ENCODE results near the gene CHCHD3.
"Not testable (repeated sequence)": the region's sequence is repeated elsewhere in the genome, so short reads cannot be mapped to it uniquely, and the experiment has no call there.

Gene CHCHD3

DNA sequence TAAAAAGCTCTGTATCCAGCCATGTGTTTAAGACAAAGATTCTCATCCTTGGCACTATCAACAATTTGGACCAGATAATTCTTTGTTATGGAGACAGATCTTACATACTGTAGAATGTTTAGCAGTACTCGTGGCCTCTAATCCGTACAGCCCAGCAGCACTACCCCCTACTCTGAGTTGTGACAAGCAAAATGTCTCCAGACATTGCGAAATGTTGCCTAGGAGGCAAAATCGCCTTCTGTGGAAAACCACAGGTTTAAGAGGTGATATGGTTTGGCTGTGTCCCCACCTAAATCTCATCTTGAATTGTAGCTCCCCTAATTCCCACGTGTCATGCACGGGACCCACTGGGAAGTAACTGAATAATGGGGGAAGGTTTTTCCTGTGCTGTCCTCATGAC, 186.7 kb downstream of the CHCHD3 start:
- no peak for DNase-seq

DNA sequence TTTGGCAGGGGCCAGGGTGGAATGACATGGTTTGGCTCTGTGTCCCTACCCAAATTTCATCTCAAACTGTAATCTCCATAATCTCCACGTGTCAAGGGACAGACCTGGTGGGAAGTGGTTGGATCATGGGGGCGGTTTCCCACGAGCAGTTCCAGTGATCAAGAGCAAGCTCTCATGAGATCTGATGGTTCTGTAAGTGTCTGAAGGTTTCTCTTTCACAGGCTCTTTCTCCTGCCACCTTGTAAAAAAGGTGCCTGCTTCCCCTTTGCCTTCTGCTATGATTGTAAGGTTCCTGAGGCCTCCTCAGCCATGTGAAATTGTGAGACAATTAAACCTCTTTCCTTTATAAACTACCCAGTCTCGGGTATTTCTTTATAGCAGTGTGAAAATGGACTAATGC, 188.3 kb downstream of the CHCHD3 start:
- DNase-seq: no peak

DNA sequence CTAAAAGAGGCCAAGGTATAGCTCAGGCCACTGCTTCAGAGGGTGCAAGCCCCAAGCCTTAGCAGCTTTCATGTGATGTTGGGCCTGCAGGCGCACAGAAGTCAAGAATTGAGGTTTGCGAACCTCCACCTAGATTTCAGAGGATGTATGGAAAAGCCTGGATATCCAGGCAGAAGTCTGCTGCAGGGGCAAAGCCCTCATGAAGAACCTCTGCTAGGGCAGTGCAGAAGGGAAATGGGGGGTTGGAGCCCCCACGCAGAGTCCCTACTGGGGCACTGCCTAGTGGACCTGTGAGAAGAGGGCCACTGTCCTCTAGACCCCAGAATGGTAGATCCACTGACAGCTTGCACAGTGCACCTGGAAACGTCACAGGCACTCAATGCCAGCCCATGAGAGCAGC, 189.1 kb downstream of the CHCHD3 start:
- DNase-seq: not testable (repeated sequence)

DNA sequence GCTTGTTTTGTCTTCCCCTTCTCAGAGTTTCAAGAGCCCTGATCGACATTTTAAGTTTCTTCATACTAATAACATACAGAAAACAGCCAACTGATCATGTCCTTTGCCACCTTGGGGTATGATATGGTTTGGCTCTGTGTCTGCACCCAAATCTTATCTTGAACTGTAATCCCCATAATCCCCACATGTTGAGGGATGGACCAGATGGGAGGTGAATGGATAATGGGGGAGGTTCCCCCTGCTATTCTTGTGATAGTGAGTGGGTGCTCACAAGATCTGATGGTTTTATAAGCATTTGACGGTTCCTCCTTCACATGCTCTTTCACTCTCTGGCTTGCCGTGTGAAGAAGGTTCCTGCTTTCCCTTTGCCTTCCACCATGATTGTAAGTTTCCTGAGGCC, 190.3 kb downstream of the CHCHD3 start:
- no peak for DNase-seq

DNA sequence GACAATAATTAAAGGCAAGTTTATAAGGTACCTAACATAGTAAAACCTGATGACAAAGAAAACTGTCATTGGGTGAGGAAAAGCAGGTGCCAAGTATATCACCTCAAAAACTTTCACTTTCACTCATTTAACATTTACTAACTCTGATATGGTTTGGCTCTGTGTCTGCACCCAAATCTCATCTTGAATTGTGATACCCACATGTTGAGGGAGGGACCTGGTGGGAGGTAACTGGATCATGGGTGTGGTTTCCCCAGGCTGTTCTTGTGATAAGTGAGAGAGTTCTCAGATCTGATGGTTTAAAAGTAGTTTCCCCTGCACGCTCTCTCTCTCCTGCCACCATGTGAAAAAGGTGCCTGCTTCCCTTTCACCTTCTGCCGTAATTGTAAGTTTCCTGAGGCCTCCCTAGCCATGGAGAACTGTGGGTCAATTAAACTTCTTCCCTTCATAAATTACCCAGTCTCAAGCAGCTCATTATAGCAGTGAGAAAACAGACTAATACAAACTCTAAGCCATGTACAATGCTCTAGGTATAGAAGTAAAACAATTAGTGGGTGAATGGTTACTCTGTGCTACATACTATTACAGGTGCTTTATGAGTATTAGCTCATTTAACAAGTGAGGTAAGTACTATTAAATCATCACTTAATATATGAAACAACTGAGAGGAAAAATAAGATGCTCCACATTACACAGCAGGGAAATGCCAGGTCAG, 199.0 kb downstream of the CHCHD3 start:
- DNase-seq: no peak

DNA sequence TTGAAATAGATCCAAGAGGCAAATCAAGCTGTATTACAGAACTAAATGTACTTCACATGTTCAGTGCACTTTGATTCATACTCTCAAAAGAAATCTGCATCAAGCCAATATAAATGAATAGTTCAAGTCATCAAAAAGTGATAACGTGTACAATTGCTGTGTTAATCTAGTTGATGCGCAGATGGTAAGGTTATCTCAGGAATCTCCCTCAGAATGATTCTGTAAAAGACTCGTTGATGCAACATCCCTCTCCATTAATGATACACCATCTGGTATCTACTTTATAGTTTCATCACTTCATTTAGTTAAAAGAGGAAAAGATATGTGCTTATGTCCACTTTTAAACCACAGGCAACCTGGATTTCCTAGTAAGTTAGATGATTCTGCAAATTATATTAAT, 200.6 kb downstream of the CHCHD3 start:
- DNase-seq: no peak

DNA sequence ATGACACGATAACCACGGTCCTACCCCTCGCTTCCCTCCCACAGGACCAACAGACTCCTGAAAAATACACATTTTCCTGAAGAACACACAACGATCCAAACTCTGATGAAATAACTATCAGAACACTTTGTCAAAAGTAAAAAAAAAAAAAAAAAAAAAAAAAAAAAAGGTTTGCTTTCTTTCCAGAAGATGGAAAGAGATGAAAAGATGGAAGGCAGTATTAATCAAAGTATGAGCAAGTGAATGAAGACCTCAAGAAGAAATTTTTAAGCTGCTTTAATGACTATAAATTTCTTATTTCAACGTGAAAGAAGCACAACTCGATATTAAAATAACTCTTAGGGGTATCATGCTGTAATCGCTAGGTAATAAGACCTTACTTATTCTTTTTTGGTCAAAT, 202.3 kb downstream of the CHCHD3 start:
- no peak for DNase-seq

DNA sequence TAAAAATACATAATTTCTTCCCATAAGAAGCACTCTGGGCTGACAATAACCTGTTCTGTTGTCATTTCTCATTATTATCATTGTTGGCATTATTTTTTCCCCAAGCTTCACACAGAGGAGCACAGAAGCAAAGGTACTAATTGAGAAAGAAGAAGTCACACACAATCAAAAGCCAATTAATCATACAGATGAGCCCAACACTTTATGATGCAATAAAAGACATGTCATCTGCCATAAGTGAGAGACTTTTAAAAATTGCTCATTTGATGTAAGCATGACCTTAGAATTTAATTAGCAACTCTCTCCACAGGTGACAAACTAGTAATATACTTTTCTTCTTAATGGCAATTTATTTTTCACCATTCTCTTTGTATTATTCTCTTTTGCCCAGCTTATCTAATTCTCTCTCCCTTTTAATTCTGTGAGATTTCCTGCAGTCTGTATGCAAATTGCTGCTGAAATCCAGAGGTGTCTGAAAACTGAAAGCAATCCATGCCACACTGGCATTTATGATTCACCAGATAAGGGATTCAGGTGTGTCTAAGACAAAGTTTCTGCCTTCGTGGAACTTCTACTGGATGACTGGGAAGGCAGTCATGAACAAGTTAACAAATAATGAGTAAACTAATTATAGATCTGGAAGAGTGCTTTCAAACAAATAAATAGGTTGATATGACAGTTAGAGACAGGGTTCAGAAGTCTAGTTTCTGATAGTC, 203.5 kb downstream of the CHCHD3 start:
- no peak for DNase-seq

DNA sequence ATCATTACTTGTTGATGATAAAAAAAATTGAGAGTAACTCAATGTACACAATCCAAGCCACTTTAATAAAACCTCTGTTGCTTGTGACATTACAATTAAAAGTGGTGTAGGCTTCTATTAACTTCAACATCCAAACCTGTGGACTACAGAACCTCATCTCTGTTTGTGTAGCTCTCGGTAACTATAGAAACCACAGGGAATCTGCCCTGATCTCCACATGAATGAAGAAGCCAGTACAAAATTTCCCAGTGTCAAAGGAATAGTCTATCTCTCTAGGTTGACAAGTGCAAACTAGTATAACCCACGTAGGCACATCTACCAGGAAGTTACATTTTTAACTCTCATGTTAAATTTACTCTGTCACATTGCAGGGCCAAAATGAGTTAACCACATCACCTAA, 204.3 kb downstream of the CHCHD3 start:
- DNase-seq: no peak

DNA sequence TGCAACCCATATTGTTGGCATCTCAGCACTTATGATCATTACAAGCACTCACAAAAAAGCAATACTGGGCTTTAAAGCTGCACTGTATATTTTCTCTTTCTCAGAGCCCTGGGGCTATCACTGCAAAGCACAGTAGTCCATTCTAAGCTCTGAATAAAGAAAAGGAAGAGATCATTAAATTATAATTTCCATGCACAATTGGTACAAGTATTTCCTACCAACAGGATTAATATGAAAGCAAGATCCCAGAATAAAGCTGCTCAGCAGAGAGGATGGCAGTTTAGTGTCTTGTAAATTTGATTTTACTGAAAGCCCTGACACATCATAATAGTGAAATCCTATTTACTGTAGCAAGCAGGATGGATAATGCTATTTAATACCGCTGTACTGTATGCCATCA, 205.3 kb downstream of the CHCHD3 start:
- no peak for DNase-seq

DNA sequence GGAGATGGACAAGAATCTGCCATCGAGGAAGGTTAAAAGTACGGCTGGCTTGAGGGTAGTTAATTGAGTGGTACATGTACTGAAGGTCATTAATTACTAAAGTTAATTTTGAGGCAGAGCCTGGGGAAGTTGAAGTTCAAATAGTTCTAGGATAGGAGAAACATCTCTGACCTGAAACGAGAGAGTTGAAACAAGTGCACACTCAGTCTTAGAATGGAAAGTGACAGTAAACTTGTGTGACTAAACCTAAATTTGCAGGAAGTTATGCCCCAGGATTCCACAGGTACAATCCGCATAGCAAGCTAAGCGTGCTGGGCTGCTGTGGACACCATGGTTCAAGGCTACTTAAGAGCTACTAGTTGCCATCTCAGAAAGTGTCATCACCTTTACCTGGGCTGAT, 209.9 kb downstream of the CHCHD3 start:
- DNase-seq: no peak

DNA sequence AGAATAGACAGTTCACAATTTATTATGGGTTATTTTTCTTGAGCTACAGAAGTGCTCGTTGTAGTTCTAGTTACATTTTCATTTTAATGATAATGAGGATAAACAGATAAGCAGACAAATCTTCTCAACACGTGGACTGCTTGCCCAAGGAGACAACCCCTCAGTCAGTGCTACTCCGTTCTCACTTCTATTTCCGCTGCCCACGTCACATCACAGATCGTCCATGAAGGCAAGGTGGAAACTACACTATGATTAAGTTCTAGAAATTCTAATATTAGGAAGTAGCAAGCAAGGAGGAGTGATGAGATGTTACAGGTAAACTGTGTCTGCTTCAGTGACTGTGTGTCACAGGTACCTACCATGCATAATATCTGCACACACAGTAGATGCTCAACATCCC, 210.5 kb downstream of the CHCHD3 start:
- DNase-seq: no peak

DNA sequence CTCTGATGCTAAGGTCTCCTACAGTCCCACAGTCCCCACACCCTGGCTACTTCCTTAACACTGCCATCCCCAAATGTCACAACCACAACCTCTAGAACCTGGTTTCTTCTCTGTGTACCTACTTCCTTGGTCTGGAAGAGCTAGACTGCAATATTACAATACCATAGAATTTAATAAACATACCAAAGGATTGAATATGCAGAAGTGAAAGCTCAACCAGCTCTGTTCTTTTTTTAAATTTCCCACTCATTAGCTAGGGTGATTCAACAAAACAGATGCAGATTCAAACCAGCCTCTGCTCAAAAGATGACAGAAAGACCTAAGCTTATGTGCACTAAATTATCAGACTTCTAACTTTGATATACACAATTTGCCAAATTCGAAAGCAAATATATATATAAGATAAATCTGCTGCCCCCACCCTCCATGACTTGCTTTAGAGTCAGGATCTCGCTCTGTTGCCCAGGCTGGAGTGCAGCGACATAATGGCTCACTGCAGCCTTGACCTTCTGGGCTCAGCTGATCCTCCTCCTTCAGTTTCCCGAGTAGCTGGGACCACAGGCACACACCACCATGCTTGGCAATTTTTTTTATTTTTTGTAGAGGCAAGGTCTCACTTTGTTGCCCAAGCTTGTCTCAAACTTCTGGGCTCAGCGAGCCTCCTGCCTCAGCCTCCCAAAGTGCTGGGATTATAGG, 212.6 kb downstream of the CHCHD3 start:
- DNase-seq: peak; percentile 7

DNA sequence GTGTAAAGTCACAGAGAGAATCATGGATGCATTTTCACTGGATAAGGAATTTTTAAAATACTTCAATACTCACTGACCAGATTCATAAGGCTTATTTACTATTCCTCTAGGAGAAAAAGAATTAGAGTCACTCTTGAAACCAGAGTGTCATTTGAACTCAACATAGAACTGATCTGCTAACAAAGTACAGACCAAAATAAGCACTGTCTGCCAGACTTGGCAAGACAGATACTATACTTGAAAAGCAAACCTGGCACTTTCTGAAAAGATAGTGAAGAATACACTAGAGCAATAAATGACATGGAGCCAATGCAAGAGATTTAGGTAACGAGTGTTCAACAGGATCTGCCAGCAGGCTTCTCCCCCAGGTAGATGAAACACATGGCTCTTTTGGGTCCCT, 215.3 kb downstream of the CHCHD3 start:
- DNase-seq: no peak

DNA sequence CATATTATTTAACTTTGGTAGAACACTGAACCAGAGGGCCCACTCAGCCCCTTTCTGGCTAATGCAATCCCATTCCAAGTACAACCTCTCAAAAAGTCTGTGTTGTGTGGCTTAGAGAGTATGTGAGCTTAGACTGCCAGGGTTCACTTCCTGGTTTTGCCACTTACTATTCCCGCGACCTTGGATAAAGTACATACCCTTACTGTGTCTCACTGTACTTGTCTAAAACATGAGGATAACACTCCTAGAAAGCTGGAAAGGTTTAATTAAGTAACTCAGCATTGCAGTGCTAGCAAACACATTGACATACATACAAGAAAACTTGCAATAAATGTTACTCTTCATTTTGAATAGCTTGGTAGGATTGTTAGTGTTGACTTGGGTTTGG, 215.8 kb downstream of the CHCHD3 start:
- peak; percentile 3 for DNase-seq

DNA sequence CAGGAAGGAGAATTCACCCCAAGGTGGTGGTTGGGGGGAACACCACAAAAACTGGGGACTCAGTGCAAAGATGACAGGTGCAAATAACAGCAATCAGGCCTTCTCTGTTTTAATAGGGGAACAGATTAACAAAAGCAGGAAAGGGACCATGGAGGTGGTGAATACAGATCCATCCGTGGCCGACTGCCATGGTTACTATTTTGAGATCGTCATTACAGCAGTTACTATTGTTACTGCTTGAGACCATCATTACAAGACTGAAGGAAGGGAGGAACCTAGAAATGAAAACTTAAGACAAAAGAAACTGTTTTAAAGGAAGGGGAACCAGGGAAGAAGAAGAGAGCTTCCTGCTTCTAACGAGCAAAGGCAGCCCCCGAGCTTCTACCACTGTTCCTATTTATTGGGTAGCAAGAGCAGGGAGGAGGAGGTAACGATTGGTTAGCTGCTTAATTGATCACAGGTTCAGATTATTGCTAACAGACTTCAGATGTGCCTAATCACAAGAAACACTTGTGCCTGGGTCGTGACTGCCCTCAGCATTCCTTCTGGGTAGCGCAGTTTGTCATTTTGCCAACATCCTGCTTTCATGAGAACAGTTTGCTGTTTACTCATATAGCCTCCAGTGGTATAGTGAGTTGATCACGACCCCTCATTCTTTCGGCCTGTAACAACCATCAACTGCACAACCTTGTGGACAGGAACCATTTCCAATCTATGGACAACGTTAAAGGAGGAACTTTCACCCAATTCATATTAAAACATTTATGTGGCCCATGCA, 216.3 kb downstream of the CHCHD3 start:
- peak; percentile 80 for DNase-seq

DNA sequence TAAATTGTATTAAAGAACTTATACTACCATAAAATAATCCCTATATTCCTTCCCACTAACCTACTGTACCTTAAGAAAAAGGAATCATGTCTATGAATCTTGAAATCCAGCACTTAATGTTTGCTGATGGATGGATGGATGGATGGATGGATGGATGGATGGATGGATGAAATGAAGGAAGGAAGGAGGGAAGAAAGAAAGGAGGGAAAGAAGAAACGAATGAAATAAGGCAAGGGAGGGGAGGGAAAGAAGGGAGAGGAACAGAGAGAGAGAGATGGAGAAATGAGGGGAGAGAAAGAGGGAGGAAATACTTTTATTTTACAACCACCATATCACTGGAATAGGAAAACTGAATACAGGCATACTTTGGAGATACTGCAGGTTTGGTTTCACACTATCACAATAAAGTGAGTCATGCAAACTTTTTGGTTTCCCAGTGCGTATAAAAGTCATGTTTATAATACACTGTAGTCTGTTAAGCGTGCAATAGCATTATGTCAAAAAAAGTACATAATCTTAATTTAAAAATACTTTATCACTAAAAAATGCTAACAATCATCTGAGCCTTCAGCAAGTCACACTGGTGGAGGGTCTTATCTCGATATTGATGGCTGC, 219.8 kb downstream of the CHCHD3 start:
- no peak for DNase-seq

DNA sequence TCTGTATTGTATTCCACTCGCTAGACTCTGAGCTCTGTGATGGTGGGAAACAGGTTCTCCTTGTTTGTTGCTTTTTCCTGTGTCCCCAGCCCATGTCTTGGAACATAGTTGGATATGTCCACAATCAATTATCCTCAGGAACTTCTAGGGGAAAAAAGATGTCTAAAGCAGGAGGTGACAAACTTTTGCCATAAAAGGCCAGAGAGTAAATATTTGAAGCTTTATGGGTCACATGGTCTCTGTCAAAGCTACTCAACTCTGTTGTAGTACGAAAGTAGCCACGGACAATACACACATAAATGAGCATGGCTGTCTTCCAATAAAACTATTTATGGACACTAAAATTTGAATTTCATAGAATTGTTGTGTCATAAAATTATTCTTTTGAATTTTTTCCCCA, 220.5 kb downstream of the CHCHD3 start:
- DNase-seq: no peak

DNA sequence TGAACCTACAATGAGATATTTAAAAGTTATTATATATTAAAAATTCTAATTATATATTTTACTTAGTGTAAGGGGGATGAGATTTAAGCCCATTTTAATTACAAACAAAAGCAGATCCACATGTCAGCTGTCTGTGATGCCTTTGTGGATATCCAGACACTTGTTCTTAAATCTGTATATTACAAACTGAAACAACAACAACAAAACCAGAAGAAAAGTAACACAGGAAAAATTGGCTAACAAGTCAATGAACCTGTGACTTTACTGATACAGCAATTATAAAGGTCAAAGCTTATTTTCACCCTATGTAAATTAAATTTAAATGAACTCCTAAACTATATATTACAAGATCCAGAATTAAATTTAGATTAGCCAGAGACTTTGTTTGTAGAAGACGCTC, 222.7 kb downstream of the CHCHD3 start:
- DNase-seq: no peak

DNA sequence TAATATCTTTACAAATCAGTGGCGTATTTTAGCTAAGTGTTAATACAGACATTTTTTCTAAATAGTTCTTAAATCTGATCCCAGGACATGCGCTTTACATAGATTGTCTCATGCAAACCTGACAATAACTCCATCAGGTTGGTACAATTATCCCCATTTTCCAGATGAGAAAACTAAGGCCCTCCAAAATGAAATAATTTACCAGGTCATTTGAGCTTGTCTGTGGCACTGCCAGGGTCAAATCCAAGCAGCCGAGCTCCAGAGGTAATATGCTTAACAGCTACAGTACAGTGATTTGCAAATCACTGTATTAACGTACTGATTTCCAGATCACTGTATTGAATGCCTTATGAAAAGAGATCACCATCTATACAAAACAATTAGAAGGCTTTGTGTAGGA, 223.1 kb downstream of the CHCHD3 start:
- DNase-seq: no peak

DNA sequence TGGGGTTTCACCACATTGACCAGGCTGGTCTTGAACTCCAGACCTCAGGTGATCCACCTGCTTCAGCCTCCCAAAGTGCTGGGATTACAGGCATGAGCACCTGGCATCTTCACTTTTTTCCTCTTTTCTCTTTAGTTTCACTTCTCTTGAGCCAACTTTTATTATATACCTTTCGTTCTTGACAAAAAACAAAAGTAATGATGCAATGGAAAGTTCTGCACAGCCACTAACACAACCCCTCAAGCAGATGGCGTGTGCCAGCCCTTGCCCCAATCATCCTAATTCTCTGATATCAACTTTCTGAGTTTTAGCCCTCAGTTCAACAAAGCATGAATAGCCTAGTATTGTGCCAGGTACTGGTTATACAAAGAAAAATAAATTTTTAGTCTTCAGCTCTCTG, 223.6 kb downstream of the CHCHD3 start:
- DNase-seq: no peak

DNA sequence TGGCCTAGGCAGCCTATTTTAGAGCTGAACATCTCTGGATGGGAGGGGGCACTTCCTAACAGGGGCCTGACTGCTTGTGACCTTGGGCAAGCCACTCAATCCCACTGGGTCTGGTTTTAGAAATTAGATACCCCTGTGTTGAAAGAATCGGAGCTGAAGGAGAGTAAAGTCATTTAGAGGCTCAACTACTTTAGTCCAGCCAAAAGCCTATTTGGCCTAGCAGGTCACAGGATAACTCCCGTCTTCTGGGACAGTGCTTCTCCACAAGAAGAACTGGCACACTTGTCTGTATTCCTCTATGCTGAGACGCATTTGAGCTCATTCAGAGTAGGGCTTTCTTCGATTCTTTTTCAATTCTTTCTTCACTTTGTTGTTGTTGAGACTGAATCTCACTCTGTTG, 224.2 kb downstream of the CHCHD3 start:
- DNase-seq: no peak

DNA sequence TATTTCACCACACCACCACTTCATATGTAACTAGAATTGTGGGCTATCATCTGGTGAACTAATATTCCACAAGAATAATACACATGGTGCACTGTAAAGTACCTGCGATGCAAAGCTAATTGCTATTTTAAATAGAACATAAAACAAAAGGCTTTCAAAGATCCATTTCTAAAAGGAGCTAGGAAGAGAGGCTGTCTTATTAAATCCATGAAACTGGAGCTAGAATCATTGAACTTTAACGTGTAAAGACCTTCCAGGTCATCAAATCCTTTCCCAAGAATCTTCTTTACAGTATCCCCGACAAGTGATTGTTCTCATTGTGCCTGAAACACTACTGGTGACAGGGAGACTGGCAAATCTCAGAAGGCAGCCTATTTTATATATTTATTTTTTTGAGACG, 224.9 kb downstream of the CHCHD3 start:
- DNase-seq: no peak

All from fibroblast of upper back skin (primary cell).